H1 (cell line): Measurements from ENCODE around the gene C17orf50. TPM values are rescaled to one million over a fixed set of nuclear protein-coding genes. Genes with fewer than 3 reads are reported as not detected.

Experiments used
- BRCA1 ChIP-seq: IDR thresholded peaks from 2 replicates; pipeline ENCODE4 v1.6.1; 2012; ENCODE audit warnings: low read depth, low read length, improper control_type of control experiment
- CHD2 ChIP-seq: IDR thresholded peaks from 2 replicates; pipeline ENCODE4 v1.6.1; 2012; ENCODE audit warnings: low read length, improper control_type of control experiment
- CTCF ChIP-seq, 3 experiments: IDR thresholded peaks; 1 replicate in 2 of 3; 2 replicates in 1 of 3; pipeline versions ENCODE4 v1.5.1 to v1.6.1; 2011; ENCODE audit warnings: low read length in 3 of 3, mild to moderate bottlenecking in 3 of 3, inconsistent platforms in 2 of 3, low read depth in 1 of 3, moderate library complexity in 1 of 3; ENCODE audit not compliant: insufficient read depth in 1 of 3; ENCODE audit errors: control extremely low read depth in 1 of 3
- JUND ChIP-seq: IDR thresholded peaks from 2 replicates; pipeline ENCODE4 v1.6.1; 2011; ENCODE audit warnings: mild to moderate bottlenecking, improper control_type of control experiment, low read length
- KDM1A ChIP-seq: fragments of 200-600, 300-600 bp; sonication (generic); IDR thresholded peaks from 2 replicates; pipeline ENCODE4 v1.7.1; 2016; ENCODE audit warnings: mild to moderate bottlenecking, low read length, borderline replicate concordance
- NRF1 ChIP-seq: IDR thresholded peaks from 2 replicates; pipeline ENCODE4 v1.6.1; 2011; ENCODE audit warnings: mild to moderate bottlenecking, low read depth, low read length, improper control_type of control experiment
- POLR2AphosphoS5 ChIP-seq: IDR thresholded peaks from 2 replicates; pipeline ENCODE4 v1.6.1; 2011; ENCODE audit warnings: low read depth, low read length
- SP1 ChIP-seq: IDR thresholded peaks from 2 replicates; pipeline ENCODE4 v1.6.1; 2011; ENCODE audit warnings: low read depth, low read length
- SRF ChIP-seq: IDR thresholded peaks from 2 replicates; pipeline ENCODE4 v1.6.1; 2011; ENCODE audit warnings: mild to moderate bottlenecking, low read depth, low read length, moderate library complexity
- TAF1 ChIP-seq: IDR thresholded peaks from 2 replicates; pipeline ENCODE4 v1.6.1; 2011; ENCODE audit warnings: mild to moderate bottlenecking, low read depth, low read length
- polyA plus RNA-seq, 7 experiments: library from polyadenylated mRNA; depleted of rRNA in 3 of 7; stranded (reverse) in 5 of 7; unstranded in 2 of 7; fragments of >200 nt in 5 of 7; fragments of 200-250 nt in 2 of 7; gene quantifications; 1 replicate in 5 of 7; 2 replicates in 1 of 7; 4 replicates in 1 of 7; pipeline versions ENCODE4 v1.2.1 to v1.2.3, GENCODE V29; 2011 to 2013; ENCODE audit warnings: missing spikeins in 2 of 7, mixed read lengths in 2 of 7
- total RNA-seq: library from RNA; stranded (reverse); fragmentation: NEBNext Ultra II Directional; extraction: Animal tissue kit (Norgen Biotek cat#: 25700); gene quantifications from 2 replicates; pipeline ENCODE4 v1.2.1, GENCODE V29; 2021

C17orf50 gene
- total and polyA plus RNA-seq, 2 of the 8 experiments (the other 6 are each of a cell fraction or from before 2014, with no cell fraction given), result 0.12 TPM; not detected in 1

GRCh38 chr17:35717475-35717874 is 43.2 kb upstream of the C17orf50 start (continued):
- TF ChIP-seq CTCF (IDR thresholded peaks at IDR 0.05; ENCODE audit: control extremely low read depth in 1 of 3, insufficient read depth in 1 of 3, low read depth in 1 of 3, low read length in 3 of 3) (no peak), BRCA1 (no peak), SRF (no peak), NRF1 (no peak), CHD2 (no peak), POLR2AphosphoS5 (no peak), JUND (no peak), TAF1 (no peak), SP1 (no peak), KDM1A (no peak)
